WTC11 (cell line): ENCODE data around the gene C17orf114.

Source experiments
- ATAC-seq: fragments of 200-7000 bp; cut with Tn5 transposase; 2 replicates; pipeline ENCODE4 v1.10.0; 2021; ENCODE audit warnings: mild to moderate bottlenecking, moderate library complexity
- CTCF ChIA-PET: fragments of 300-600 bp; sonication (Branson Sonifier 250); formaldehyde crosslinking; loops from one replicate; lab custom pipeline; 2021; ENCODE audit warnings: antibody characterized with exemption; lab: Charles Lee
- POLR2A ChIA-PET: fragments of 350-600 bp; sonication (Branson Sonifier 250); formaldehyde crosslinking; loops from one replicate; lab custom pipeline; 2021; ENCODE audit warnings: antibody characterized with exemption; lab: Charles Lee
- DNase-seq: peaks from one replicate; pipeline ENCODE4 v3.0.0; 2021; ENCODE audit warnings: low spot score
- H3K27ac Mint-ChIP-seq: 2 replicates; pipeline ENCODE4 v1.8.0; 2021; ENCODE audit warnings: mixed read lengths
- H3K27me3 Mint-ChIP-seq: 2 replicates; pipeline ENCODE4 v1.8.0; 2021; ENCODE audit warnings: low read depth, mild to moderate bottlenecking, moderate library complexity, mixed read lengths
- H3K36me3 Mint-ChIP-seq: 2 replicates; pipeline ENCODE4 v1.8.0; 2021; ENCODE audit warnings: mixed read lengths
- H3K4me1 Mint-ChIP-seq: 2 replicates; pipeline ENCODE4 v1.8.0; 2022; ENCODE audit warnings: mixed read lengths
- H3K4me3 Mint-ChIP-seq: 2 replicates; pipeline ENCODE4 v1.8.0; 2021; ENCODE audit warnings: mild to moderate bottlenecking, moderate library complexity, mixed read lengths
- H3K9me3 Mint-ChIP-seq: 2 replicates; pipeline ENCODE4 v1.8.0; 2021; ENCODE audit warnings: mixed read lengths
- FOXP1 ChIP-seq: sonication (generic); formaldehyde crosslinking; IDR thresholded peaks from 2 replicates; pipeline ENCODE4 v1.8.0; 2022; ENCODE audit warnings: missing genetic modification reagents, mild to moderate bottlenecking, moderate library complexity, borderline replicate concordance
- MXD4 ChIP-seq: fragments of 250-450 bp; sonication (Bioruptor Pico); IDR thresholded peaks from 2 replicates; pipeline ENCODE4 v1.8.0; 2021; ENCODE audit warnings: mild to moderate bottlenecking, moderate library complexity, borderline replicate concordance
- NFYB ChIP-seq: sonication (generic); formaldehyde crosslinking; conservative IDR thresholded peaks from 2 replicates; pipeline ENCODE4 v1.8.0; 2022; ENCODE audit warnings: low read depth, missing genetic modification reagents
- SMAD4 ChIP-seq: sonication (generic); formaldehyde crosslinking; IDR thresholded peaks from 2 replicates; pipeline ENCODE4 v1.8.0; 2022; ENCODE audit warnings: mild to moderate bottlenecking, missing genetic modification reagents
- SP1 ChIP-seq: sonication (generic); formaldehyde crosslinking; conservative IDR thresholded peaks from 2 replicates; pipeline ENCODE4 v1.8.1; 2022; ENCODE audit warnings: missing genetic modification reagents
- ZNF423 ChIP-seq: fragments of 250-450 bp; sonication (Bioruptor Pico); IDR thresholded peaks from 2 replicates; pipeline ENCODE4 v2.1.2; 2022; ENCODE audit warnings: mild to moderate bottlenecking, moderate library complexity
- ZNF532 ChIP-seq: fragments of 250-450 bp; sonication (Bioruptor Pico); IDR thresholded peaks from 2 replicates; pipeline ENCODE4 v1.9.0; 2021; ENCODE audit warnings: mild to moderate bottlenecking, borderline replicate concordance
- ZNF671 ChIP-seq: fragments of 250-450 bp; sonication (Bioruptor Pico); IDR thresholded peaks from 2 replicates; pipeline ENCODE4 v1.8.0; 2021; ENCODE audit warnings: mild to moderate bottlenecking
- TF ChIP-seq, protein P1 (sequence below): sonication (generic); formaldehyde crosslinking; IDR thresholded peaks from 2 replicates; pipeline ENCODE4 v1.8.1; 2023; ENCODE audit warnings: mild to moderate bottlenecking, missing genetic modification reagents, moderate library complexity
- TF ChIP-seq, protein P2 (sequence below): sonication (generic); formaldehyde crosslinking; IDR thresholded peaks from 2 replicates; pipeline ENCODE4 v1.8.1; 2022; ENCODE audit warnings: low read depth, missing genetic modification reagents, borderline replicate concordance
- TF ChIP-seq, protein P3 (sequence below): sonication (generic); formaldehyde crosslinking; IDR thresholded peaks from 2 replicates; pipeline ENCODE4 v1.8.0; 2023; ENCODE audit warnings: missing genetic modification reagents
- TF ChIP-seq, protein P4 (sequence below): fragments of 250-450 bp; sonication (Bioruptor Pico); IDR thresholded peaks from 2 replicates; pipeline ENCODE4 v1.8.0; 2021; ENCODE audit warnings: mild to moderate bottlenecking
- TF ChIP-seq, protein P5 (sequence below): sonication (generic); formaldehyde crosslinking; IDR thresholded peaks from 2 replicates; pipeline ENCODE4 v1.8.1; 2023; ENCODE audit warnings: mild to moderate bottlenecking, missing genetic modification reagents, borderline replicate concordance
- TF ChIP-seq, protein P6 (sequence below): sonication (generic); formaldehyde crosslinking; IDR thresholded peaks from 2 replicates; pipeline ENCODE4 v1.8.0; 2022; ENCODE audit warnings: mild to moderate bottlenecking, missing genetic modification reagents
- TF ChIP-seq, protein P7 (sequence below): fragments of 250-450 bp; sonication (Bioruptor Pico); IDR thresholded peaks from 2 replicates; pipeline ENCODE4 v2.1.2; 2022; ENCODE audit warnings: mild to moderate bottlenecking, moderate library complexity

Gene C17orf114

DNA sequence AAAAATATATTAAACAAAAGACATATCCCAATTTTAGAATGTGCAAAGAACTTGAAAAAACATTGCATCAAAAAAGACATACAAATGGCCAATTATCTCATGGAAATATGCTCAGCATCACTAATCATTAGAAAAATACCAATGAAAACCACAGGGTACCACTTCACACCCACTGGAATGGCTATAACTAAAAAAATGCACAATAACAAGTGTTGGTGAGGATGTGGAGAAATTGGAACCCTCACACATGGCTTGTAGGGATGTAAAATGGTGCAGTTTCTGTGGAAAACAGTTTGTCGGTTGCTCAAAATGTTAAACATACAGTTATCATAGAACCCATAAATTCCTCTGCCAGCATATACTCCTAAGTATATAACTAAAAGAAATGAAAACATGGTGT, 7.0 kb downstream of the C17orf114 start (continued):
- TF ChIP-seq, protein P1, sequence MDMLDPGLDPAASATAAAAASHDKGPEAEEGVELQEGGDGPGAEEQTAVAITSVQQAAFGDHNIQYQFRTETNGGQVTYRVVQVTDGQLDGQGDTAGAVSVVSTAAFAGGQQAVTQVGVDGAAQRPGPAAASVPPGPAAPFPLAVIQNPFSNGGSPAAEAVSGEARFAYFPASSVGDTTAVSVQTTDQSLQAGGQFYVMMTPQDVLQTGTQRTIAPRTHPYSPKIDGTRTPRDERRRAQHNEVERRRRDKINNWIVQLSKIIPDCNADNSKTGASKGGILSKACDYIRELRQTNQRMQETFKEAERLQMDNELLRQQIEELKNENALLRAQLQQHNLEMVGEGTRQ (CRISPR knock-in tag): no peak
- TF ChIP-seq MXD4: no peak
- TF ChIP-seq, all 79 proteins: peak for 0

DNA sequence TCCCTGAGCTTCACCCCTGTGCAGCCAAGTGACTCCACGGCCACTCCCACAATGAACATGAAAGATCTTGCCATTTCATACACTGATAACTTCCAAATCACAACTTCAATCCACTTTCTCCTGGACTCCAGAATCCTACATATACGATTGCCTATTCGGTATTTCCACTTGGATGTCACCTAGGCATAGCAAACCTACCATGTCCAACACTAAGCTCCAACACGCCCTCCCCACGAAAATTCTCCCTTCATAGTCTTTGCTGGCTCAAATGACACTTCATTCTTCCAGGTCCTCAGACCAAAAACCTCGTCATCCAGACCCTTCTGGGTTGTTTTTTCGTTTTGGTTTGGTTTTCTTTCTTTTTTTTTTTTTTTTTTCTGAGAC, 11.4 kb downstream of the C17orf114 start:
- DNase-seq: no peak
- Mint-ChIP-seq H3K4me1 (peaks cover 33% of the 10 kb centered on the region), H3K27ac (no peak overlapping the region), H3K4me3 (peak overlapping the region; percentile 77), H3K9me3 (no peaks in the 10 kb centered on the region), H3K36me3 (no peaks in the 10 kb centered on the region), H3K27me3 (peaks cover 53% of the 10 kb centered on the region)
- ChIA-PET CTCF (interaction anchor here (0.6 to 3.2 kb wide), 26 partner anchors 9 to 110 kb away, joined by 3 to 27 read pairs (median 4); partner anchors contain the start of genes ARRB2, C17orf107, MED11 and PLD2), POLR2A (interaction anchor here (0.6 to 1.9 kb wide), 3 partner anchors 16 to 68 kb away, joined by 3 to 12 read pairs (median 3); partner anchors contain the start of gene PLD2)
- TF ChIP-seq ZNF671 (CRISPR knock-in tag) (no peak), NFYB (CRISPR knock-in tag) (no peak), SMAD4 (CRISPR knock-in tag) (no peak), ZNF532 (no peak)
- TF ChIP-seq, protein P2, sequence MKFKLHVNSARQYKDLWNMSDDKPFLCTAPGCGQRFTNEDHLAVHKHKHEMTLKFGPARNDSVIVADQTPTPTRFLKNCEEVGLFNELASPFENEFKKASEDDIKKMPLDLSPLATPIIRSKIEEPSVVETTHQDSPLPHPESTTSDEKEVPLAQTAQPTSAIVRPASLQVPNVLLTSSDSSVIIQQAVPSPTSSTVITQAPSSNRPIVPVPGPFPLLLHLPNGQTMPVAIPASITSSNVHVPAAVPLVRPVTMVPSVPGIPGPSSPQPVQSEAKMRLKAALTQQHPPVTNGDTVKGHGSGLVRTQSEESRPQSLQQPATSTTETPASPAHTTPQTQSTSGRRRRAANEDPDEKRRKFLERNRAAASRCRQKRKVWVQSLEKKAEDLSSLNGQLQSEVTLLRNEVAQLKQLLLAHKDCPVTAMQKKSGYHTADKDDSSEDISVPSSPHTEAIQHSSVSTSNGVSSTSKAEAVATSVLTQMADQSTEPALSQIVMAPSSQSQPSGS (CRISPR knock-in tag): no peak
- TF ChIP-seq, protein P3, sequence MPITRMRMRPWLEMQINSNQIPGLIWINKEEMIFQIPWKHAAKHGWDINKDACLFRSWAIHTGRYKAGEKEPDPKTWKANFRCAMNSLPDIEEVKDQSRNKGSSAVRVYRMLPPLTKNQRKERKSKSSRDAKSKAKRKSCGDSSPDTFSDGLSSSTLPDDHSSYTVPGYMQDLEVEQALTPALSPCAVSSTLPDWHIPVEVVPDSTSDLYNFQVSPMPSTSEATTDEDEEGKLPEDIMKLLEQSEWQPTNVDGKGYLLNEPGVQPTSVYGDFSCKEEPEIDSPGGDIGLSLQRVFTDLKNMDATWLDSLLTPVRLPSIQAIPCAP (CRISPR knock-in tag): no peak
- TF ChIP-seq, protein P4, sequence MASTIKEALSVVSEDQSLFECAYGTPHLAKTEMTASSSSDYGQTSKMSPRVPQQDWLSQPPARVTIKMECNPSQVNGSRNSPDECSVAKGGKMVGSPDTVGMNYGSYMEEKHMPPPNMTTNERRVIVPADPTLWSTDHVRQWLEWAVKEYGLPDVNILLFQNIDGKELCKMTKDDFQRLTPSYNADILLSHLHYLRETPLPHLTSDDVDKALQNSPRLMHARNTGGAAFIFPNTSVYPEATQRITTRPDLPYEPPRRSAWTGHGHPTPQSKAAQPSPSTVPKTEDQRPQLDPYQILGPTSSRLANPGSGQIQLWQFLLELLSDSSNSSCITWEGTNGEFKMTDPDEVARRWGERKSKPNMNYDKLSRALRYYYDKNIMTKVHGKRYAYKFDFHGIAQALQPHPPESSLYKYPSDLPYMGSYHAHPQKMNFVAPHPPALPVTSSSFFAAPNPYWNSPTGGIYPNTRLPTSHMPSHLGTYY: no peak
- ATAC-seq: no peak

DNA sequence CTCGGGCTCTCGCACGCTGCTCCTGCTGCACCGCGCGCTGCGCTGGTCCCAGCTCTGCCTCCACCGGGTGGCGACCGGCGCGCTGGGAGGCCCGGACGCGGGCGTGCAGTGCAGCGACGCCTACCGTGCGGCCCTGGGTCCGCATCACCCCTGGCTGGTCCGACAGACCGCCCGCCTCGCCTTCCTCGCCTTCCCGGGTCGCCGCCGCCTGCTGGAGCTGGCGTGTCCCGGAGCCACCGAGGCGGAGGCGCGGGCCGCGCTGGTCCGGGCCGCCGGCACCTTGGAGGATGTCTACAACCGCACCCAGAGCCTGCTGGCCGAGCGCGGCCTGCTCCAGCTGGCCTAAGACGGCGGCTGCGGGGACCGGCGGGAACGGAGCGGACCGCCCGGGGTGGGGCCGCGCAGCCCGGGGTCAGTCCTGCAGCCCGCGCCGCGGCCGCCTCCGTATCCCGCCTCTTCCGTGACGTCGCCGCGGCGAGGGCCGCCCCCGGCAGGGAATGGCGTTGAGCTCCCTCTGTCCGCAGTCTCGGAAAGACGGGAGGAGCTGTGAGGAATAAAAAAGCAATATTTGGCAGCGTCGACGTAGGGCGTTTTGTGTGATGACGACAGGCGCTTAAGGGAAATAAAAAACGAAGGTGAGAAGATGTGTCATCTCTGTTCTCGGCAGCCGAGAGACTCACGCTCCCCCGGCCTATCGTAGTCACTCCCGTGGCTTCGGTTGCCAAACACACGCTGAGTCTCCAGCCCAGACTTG, 12.0 kb downstream of the C17orf114 start:
- ChIA-PET POLR2A (interaction anchor here (0.9 to 1.9 kb wide), 2 partner anchors 16 to 69 kb away, joined by 3 to 12 read pairs; partner anchors contain the start of gene PLD2), CTCF (interaction anchor here (0.6 to 3.2 kb wide), 32 partner anchors 9 to 150 kb away, joined by 3 to 27 read pairs (median 4); partner anchors contain the start of genes ARRB2, C17orf107, MED11 and PLD2)
- ATAC-seq: peak; percentile 65
- H3K4me1 Mint-ChIP-seq: peaks cover 33% of the 10 kb centered on the region
- DNase-seq: peak; percentile 71
- peak overlapping the region; percentile 80 for H3K4me3 Mint-ChIP-seq
- no peaks in the 10 kb centered on the region for H3K9me3 Mint-ChIP-seq
- peaks cover 55% of the 10 kb centered on the region for H3K27me3 Mint-ChIP-seq
- H3K36me3 Mint-ChIP-seq: no peaks in the 10 kb centered on the region
- no peak overlapping the region for H3K27ac Mint-ChIP-seq
- TF ChIP-seq, protein P5, sequence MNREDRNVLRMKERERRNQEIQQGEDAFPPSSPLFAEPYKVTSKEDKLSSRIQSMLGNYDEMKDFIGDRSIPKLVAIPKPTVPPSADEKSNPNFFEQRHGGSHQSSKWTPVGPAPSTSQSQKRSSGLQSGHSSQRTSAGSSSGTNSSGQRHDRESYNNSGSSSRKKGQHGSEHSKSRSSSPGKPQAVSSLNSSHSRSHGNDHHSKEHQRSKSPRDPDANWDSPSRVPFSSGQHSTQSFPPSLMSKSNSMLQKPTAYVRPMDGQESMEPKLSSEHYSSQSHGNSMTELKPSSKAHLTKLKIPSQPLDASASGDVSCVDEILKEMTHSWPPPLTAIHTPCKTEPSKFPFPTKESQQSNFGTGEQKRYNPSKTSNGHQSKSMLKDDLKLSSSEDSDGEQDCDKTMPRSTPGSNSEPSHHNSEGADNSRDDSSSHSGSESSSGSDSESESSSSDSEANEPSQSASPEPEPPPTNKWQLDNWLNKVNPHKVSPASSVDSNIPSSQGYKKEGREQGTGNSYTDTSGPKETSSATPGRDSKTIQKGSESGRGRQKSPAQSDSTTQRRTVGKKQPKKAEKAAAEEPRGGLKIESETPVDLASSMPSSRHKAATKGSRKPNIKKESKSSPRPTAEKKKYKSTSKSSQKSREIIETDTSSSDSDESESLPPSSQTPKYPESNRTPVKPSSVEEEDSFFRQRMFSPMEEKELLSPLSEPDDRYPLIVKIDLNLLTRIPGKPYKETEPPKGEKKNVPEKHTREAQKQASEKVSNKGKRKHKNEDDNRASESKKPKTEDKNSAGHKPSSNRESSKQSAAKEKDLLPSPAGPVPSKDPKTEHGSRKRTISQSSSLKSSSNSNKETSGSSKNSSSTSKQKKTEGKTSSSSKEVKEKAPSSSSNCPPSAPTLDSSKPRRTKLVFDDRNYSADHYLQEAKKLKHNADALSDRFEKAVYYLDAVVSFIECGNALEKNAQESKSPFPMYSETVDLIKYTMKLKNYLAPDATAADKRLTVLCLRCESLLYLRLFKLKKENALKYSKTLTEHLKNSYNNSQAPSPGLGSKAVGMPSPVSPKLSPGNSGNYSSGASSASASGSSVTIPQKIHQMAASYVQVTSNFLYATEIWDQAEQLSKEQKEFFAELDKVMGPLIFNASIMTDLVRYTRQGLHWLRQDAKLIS: no peak
- TF ChIP-seq FOXP1 (peak; percentile 61; the same call in 1 of the 2 replicates), SP1 (peak; percentile 80), ZNF423 (peak; percentile 94)
- TF ChIP-seq, protein P6, sequence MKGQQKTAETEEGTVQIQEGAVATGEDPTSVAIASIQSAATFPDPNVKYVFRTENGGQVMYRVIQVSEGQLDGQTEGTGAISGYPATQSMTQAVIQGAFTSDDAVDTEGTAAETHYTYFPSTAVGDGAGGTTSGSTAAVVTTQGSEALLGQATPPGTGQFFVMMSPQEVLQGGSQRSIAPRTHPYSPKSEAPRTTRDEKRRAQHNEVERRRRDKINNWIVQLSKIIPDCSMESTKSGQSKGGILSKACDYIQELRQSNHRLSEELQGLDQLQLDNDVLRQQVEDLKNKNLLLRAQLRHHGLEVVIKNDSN (CRISPR knock-in tag): no peak
- TF ChIP-seq, protein P7, sequence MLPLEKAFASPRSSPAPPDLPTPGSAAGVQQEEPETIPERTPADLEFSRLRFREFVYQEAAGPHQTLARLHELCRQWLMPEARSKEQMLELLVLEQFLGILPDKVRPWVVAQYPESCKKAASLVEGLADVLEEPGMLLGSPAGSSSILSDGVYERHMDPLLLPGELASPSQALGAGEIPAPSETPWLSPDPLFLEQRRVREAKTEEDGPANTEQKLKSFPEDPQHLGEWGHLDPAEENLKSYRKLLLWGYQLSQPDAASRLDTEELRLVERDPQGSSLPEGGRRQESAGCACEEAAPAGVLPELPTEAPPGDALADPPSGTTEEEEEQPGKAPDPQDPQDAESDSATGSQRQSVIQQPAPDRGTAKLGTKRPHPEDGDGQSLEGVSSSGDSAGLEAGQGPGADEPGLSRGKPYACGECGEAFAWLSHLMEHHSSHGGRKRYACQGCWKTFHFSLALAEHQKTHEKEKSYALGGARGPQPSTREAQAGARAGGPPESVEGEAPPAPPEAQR (CRISPR knock-in tag): no peak
